ENCODE results near the gene CLIC1. TPM values are rescaled to one million over a fixed set of nuclear protein-coding genes. Genes with fewer than 3 reads are reported as not detected.
A peak's percentile ranks its signal among the peaks of the same experiment; 100 is the strongest.

CLIC1 gene
- total and polyA plus RNA-seq, 3 donors from 2014 or later, result 35.4 to 130 (median 93.5) TPM

DNA sequence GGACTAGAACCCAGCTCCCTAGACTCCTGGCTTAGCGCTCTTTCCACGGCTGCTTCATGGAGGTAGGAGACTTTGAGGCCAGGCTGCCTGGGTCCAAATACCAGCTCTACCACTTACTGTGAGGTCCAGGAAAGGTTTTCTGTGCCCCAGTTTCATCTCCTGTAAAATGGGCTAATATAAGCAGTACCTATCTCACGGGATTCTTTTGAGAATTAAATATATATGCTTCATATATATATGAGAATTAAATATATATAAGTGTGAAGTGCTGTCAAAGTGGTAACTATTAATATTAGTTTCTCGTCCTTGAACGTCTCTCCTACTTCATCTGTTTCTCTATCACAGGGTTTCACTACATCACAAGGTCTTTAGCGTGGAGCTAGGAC, 45.3 kb downstream of the CLIC1 start:
- Histone ChIP-seq H3K27ac (no peak overlapping the region), H3K4me3 (no peak overlapping the region), H3K9me3 (no peaks in the 10 kb centered on the region), H3K36me3 (ENCODE audit: low read depth, missing control alignments) (no peaks in the 10 kb centered on the region), H3K27me3 (no peaks in the 10 kb centered on the region), H3K4me1 (peaks cover 4% of the 10 kb centered on the region)
- WGBS, 2 donors, result 89 to 90% methylated on average over 6 of the region's 6 CpGs
- TF ChIP-seq CTCF (IDR thresholded peaks at IDR 0.05) (no peak), POLR2A (IDR thresholded peaks at IDR 0.05) (no peak)
- DNase-seq, result no peak
- intact Hi-C loops (cut with DNase I; ENCODE audit: low total_unique reads), result no loop called here

DNA sequence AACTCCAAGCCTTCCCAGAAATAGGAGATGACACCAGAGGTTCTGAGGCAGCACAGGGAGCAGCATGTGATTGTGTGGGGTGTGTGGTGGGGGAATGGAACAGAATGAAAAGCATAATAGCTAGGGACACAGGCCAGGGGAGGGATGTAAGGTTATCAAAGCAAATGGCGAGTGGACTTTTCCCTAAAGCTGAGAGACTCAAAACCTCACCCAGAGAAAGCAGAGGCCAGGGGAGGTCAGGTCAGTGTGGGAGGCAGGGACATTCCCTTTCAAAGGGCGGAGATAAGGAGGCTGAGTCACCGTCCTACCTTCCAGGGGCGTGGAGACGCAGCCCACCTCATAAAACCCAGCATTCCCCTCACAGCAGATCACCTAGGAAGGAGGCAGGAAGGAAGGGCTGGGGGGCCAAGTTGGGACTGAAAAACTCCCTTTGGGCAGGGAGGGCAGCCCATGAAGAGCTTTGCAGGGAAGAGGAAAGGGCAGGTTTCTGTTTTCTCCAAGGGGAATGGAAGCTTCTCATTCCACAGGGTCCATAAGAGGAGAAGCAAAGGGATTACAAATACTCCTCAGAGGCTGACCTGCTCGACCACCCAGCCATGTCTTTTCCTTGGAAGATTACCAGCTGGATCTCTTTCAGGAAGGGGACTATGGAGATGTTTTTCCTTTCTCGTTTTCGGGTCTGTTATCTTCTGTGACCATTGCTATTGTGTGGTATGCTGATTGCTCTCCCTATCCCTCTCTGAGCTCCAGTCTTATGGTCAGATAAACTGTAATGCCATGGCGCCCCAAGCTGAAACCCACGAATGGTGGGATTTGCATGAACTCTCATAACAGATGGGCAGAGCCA, 45.9 kb downstream of the CLIC1 start:
- WGBS, 2 donors, result 52 to 65% methylated on average over 10 of the region's 10 CpGs
- Histone ChIP-seq H3K4me3 (no peak overlapping the region), H3K9me3 (no peaks in the 10 kb centered on the region), H3K36me3 (ENCODE audit: low read depth, missing control alignments) (no peaks in the 10 kb centered on the region), H3K4me1 (peaks cover 4% of the 10 kb centered on the region), H3K27me3 (no peaks in the 10 kb centered on the region), H3K27ac (no peak overlapping the region)
- TF ChIP-seq POLR2A (IDR thresholded peaks at IDR 0.05), result no peak
- no peak for TF ChIP-seq CTCF (IDR thresholded peaks at IDR 0.05)
- intact Hi-C loops (cut with DNase I; ENCODE audit: low total_unique reads), result no loop called here
- DNase-seq, result no peak

DNA sequence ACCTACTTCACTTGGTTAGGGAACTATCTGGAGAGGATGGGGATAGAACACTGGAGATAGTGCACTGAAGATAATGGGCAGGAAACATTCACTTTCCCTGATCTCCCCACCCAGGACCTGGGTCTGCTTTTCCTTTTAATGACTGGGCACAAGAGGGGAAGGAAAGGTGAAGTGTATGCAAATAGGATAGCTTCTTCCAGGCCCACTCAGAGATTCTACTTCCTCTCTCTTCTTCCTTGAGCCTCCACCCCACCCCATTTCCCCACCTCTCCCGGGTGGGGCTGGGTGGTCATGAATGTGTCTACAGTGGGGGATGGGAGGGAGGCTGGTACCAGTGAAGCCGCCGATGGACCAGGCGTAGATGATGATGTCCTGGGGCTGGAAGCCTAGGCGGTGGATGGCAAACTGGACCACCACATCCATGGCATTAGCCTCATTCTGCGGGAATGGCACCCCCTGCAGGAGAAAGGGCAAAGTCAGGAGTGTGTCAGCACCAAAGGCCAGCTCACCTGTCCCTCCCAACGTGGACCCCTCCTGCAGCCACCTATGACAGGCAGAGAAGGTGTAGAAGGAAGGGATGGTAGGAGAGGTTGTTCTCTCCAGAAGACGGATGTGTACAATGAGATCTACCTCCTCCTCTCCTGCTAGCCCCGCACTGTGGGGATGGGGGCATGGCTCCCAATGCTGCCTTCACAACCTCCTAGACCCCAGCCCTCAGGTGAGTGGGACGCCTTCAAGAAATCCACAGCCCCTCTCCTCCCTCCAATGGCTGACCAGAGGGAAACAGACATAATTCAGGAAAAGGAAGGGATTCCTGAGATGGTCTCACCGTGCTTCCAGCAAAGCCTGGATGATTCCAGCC, 46.9 kb downstream of the CLIC1 start:
- Histone ChIP-seq H3K4me3 (no peak overlapping the region), H3K36me3 (ENCODE audit: low read depth, missing control alignments) (no peaks in the 10 kb centered on the region), H3K4me1 (peaks cover 4% of the 10 kb centered on the region), H3K27ac (no peak overlapping the region), H3K9me3 (no peaks in the 10 kb centered on the region), H3K27me3 (no peaks in the 10 kb centered on the region)
- 79 to 84% methylated on average over 8 to 11 of the region's 11 CpGs for WGBS, 2 donors
- intact Hi-C loops (cut with DNase I; ENCODE audit: low total_unique reads), result no loop called here
- no peak for TF ChIP-seq POLR2A (IDR thresholded peaks at IDR 0.05)
- TF ChIP-seq CTCF (IDR thresholded peaks at IDR 0.05), result peak in 1 of 3 experiments; percentile 23
- no peak for DNase-seq

DNA sequence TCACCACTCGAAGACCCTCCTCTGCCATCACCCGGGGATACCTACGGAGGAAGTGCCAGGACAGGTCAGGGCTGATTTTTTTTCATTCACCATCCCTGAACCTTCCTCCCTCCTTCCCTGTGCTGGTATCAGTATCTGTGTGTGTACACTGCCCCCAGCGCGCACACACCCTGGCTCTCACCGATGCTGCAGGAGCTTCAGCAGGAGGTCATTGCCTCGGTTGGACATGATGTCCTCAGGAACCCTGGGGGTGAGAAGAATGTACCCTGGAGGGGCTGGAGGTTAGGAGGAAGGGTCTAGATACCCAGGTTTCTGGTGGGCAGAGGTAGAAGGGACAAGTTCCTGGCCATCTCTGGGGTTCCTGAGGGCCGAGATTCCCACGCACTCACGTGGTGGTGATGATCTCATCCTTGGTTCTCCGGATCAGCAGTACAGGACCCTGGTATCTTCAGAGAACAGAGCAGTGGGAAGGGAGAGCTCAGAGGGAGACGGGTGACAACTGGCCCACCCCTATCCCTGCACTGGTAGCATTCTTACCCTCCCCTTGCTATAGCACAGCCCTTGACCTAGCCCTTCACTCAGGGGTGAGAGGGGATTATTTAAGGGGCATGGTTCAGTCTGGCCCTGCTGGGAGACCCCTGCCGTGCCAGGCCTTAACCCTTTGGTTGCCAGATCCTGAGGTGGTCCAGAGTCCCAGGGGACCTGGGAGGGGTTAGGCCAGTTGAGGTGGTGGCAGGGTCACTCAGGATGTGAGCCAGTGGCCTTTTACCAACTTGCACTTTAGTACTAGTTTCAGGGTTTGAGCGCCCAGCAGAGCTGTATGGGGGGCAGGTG, 48.3 kb downstream of the CLIC1 start:
- 81 to 95% methylated on average over 10 to 14 of the region's 14 CpGs for WGBS, 2 donors
- no peaks in the 10 kb centered on the region for H3K9me3 ChIP-seq
- H3K4me3 ChIP-seq, result no peak overlapping the region
- peaks cover 4% of the 10 kb centered on the region for H3K4me1 ChIP-seq
- no peaks in the 10 kb centered on the region for H3K36me3 ChIP-seq (ENCODE audit: low read depth, missing control alignments)
- H3K27me3 ChIP-seq, result no peaks in the 10 kb centered on the region
- TF ChIP-seq CTCF (IDR thresholded peaks at IDR 0.05) (no peak), POLR2A (IDR thresholded peaks at IDR 0.05) (no peak)
- intact Hi-C loops (cut with DNase I; ENCODE audit: low total_unique reads), result no loop called here
- H3K27ac ChIP-seq, result no peak overlapping the region
- no peak for DNase-seq

Measured in testis (tissue), 3 donors.